ENCODE measurements around the gene NUTM2D. TPM values are rescaled to one million over a fixed set of nuclear protein-coding genes. Genes with fewer than 3 reads are reported as not detected.
A peak's percentile ranks its signal among the peaks of the same experiment; 100 is the strongest.
"Not testable (repeated sequence)": the region's sequence is repeated elsewhere in the genome, so short reads cannot be mapped to it uniquely, and the experiment has no call there.

NUTM2D gene
- total RNA-seq, 2 donors from 2014 or later: 2.0 to 11.8 TPM

- H3K4me3 ChIP-seq; H3K9me3 ChIP-seq; H3K27me3 ChIP-seq (replicated peaks; ENCODE audit: insufficient read depth); H3K36me3 ChIP-seq; DNase-seq (ENCODE audit: low spot score); H3K27ac ChIP-seq; ATAC-seq (ENCODE audit: insufficient number of reproducible peaks, low FRiP score, low read depth): not testable (repeated sequence)
- peaks cover 0 to 18% of the 10 kb centered on the region in 2 donors for H3K4me1 ChIP-seq (ENCODE audit: control insufficient read depth in 1 of 2, low read depth in 2 of 2)
These were observed 17.1 kb upstream of the NUTM2D start for GRCh38 chr10:87340411-87340810.

- H3K4me1 ChIP-seq (ENCODE audit: control insufficient read depth in 1 of 2, low read depth in 2 of 2): peaks cover 0 to 18% of the 10 kb centered on the region in 2 donors
- not testable (repeated sequence) for DNase-seq (ENCODE audit: low spot score); ATAC-seq (ENCODE audit: insufficient number of reproducible peaks, low FRiP score, low read depth); H3K27me3 ChIP-seq (replicated peaks; ENCODE audit: insufficient read depth); H3K9me3 ChIP-seq; H3K36me3 ChIP-seq
- H3K4me3 ChIP-seq: peak overlapping the region; percentile 77
- peak overlapping the region; percentile 77 to 86 for H3K27ac ChIP-seq
These were observed 15.9 kb upstream of the NUTM2D start for GRCh38 chr10:87341546-87342142.

- DNase-seq (ENCODE audit: low spot score) (peak; percentile 65), ATAC-seq (ENCODE audit: insufficient number of reproducible peaks, low FRiP score, low read depth) (peak; percentile 99)
- Histone ChIP-seq H3K27ac (peak overlapping the region; percentile 77 to 86), H3K4me3 (peak overlapping the region; percentile 77), H3K4me1 (ENCODE audit: control insufficient read depth in 1 of 2, low read depth in 2 of 2) (peaks cover 0 to 18% of the 10 kb centered on the region in 2 donors)
- H3K9me3 ChIP-seq; H3K27me3 ChIP-seq (replicated peaks; ENCODE audit: insufficient read depth); H3K36me3 ChIP-seq: not testable (repeated sequence)
These were observed 15.3 kb upstream of the NUTM2D start for GRCh38 chr10:87342249-87342710.

GRCh38 chr10:87342711-87343258 lies 14.8 kb upstream of the NUTM2D start:
- Histone ChIP-seq H3K27ac (peak overlapping the region; percentile 68 to 77), H3K4me1 (ENCODE audit: control insufficient read depth in 1 of 2, low read depth in 2 of 2) (peaks cover 0 to 18% of the 10 kb centered on the region in 2 donors), H3K4me3 (peak overlapping the region; percentile 77)
- ATAC-seq (ENCODE audit: insufficient number of reproducible peaks, low FRiP score, low read depth): peak; percentile 89
- peak; percentile 27 for DNase-seq (ENCODE audit: low spot score)
- H3K36me3 ChIP-seq; H3K9me3 ChIP-seq; H3K27me3 ChIP-seq (replicated peaks; ENCODE audit: insufficient read depth): not testable (repeated sequence)
- peak; percentile 36 for TF ChIP-seq CTCF (IDR thresholded peaks at IDR 0.05)

- not testable (repeated sequence) for H3K36me3 ChIP-seq; H3K9me3 ChIP-seq; H3K4me3 ChIP-seq; DNase-seq (ENCODE audit: low spot score); H3K27ac ChIP-seq; ATAC-seq (ENCODE audit: insufficient number of reproducible peaks, low FRiP score, low read depth); H3K27me3 ChIP-seq (replicated peaks; ENCODE audit: insufficient read depth)
- peaks cover 0 to 10% of the 10 kb centered on the region in 2 donors for H3K4me1 ChIP-seq (ENCODE audit: control insufficient read depth in 1 of 2, low read depth in 2 of 2)
These were observed 11.8 kb upstream of the NUTM2D start for GRCh38 chr10:87345743-87346142.

- H3K4me1 ChIP-seq (ENCODE audit: control insufficient read depth in 1 of 2, low read depth in 2 of 2); ATAC-seq (ENCODE audit: insufficient number of reproducible peaks, low FRiP score, low read depth); DNase-seq (ENCODE audit: low spot score); H3K9me3 ChIP-seq; H3K27ac ChIP-seq; H3K4me3 ChIP-seq; H3K36me3 ChIP-seq; H3K27me3 ChIP-seq (replicated peaks; ENCODE audit: insufficient read depth): not testable (repeated sequence)
These were observed 7.4 kb upstream of the NUTM2D start for GRCh38 chr10:87350161-87350560.

- H3K9me3 ChIP-seq; H3K27me3 ChIP-seq (replicated peaks; ENCODE audit: insufficient read depth); H3K27ac ChIP-seq; H3K4me3 ChIP-seq; ATAC-seq (ENCODE audit: insufficient number of reproducible peaks, low FRiP score, low read depth); H3K4me1 ChIP-seq (ENCODE audit: control insufficient read depth in 1 of 2, low read depth in 2 of 2); DNase-seq (ENCODE audit: low spot score); H3K36me3 ChIP-seq: not testable (repeated sequence)
These were observed 4.7 kb upstream of the NUTM2D start for GRCh38 chr10:87352825-87353224.

GRCh38 chr10:87355110-87355509 lies 2.4 kb upstream of the NUTM2D start:
- not testable (repeated sequence) for H3K27me3 ChIP-seq (replicated peaks; ENCODE audit: insufficient read depth); H3K4me1 ChIP-seq (ENCODE audit: control insufficient read depth in 1 of 2, low read depth in 2 of 2); H3K27ac ChIP-seq; H3K9me3 ChIP-seq; DNase-seq (ENCODE audit: low spot score); H3K4me3 ChIP-seq; H3K36me3 ChIP-seq; ATAC-seq (ENCODE audit: insufficient number of reproducible peaks, low FRiP score, low read depth)

GRCh38 chr10:87358159-87358558 lies 615 bp downstream of the NUTM2D start:
- H3K4me1 ChIP-seq (ENCODE audit: control insufficient read depth in 1 of 2, low read depth in 2 of 2); H3K27ac ChIP-seq; ATAC-seq (ENCODE audit: insufficient number of reproducible peaks, low FRiP score, low read depth); H3K36me3 ChIP-seq; DNase-seq (ENCODE audit: low spot score); H3K27me3 ChIP-seq (replicated peaks; ENCODE audit: insufficient read depth); H3K4me3 ChIP-seq; H3K9me3 ChIP-seq: not testable (repeated sequence)

- not testable (repeated sequence) for H3K9me3 ChIP-seq; H3K27ac ChIP-seq; ATAC-seq (ENCODE audit: insufficient number of reproducible peaks, low FRiP score, low read depth); H3K36me3 ChIP-seq; H3K27me3 ChIP-seq (replicated peaks; ENCODE audit: insufficient read depth); DNase-seq (ENCODE audit: low spot score); H3K4me1 ChIP-seq (ENCODE audit: control insufficient read depth in 1 of 2, low read depth in 2 of 2); H3K4me3 ChIP-seq
These were observed 12.1 kb downstream of the NUTM2D start for GRCh38 chr10:87369514-87370112.

GRCh38 chr10:87374091-87374490 lies 16.5 kb downstream of the NUTM2D start:
- not testable (repeated sequence) for H3K4me1 ChIP-seq (ENCODE audit: control insufficient read depth in 1 of 2, low read depth in 2 of 2); H3K36me3 ChIP-seq; DNase-seq (ENCODE audit: low spot score); ATAC-seq (ENCODE audit: insufficient number of reproducible peaks, low FRiP score, low read depth); H3K4me3 ChIP-seq; H3K9me3 ChIP-seq; H3K27ac ChIP-seq; H3K27me3 ChIP-seq (replicated peaks; ENCODE audit: insufficient read depth)
